HEK293 (cell line): ENCODE results near the gene KCNJ15.

Experiments used
- BCL11B ChIP-seq: fragments of 450-650 bp; formaldehyde crosslinking; IDR thresholded peaks from 2 replicates; pipeline ENCODE4 v1.5.1; 2016; ENCODE audit warnings: low read depth, missing biosample characterization, missing genetic modification characterization
- HOXA7 ChIP-seq: sonication (generic); formaldehyde crosslinking; IDR thresholded peaks from 2 replicates; pipeline ENCODE4 v1.8.1; 2022; ENCODE audit warnings: missing genetic modification reagents, borderline replicate concordance
- KLF1 ChIP-seq: fragments of 450-650 bp; formaldehyde crosslinking; IDR thresholded peaks from 2 replicates; pipeline ENCODE4 v1.5.1; 2016; ENCODE audit warnings: missing biosample characterization, missing genetic modification characterization
- PBX3 ChIP-seq: sonication (generic); formaldehyde crosslinking; IDR thresholded peaks from 2 replicates; pipeline ENCODE4 v1.8.1; 2022; ENCODE audit warnings: mild to moderate bottlenecking, moderate library complexity, missing genetic modification reagents
- PRDM6 ChIP-seq: fragments of 450-650 bp; formaldehyde crosslinking; IDR thresholded peaks from 2 replicates; pipeline ENCODE4 v1.5.1; 2017; ENCODE audit warnings: missing biosample characterization, missing genetic modification characterization
- RBAK ChIP-seq: fragments of 450-650 bp; formaldehyde crosslinking; IDR thresholded peaks from 2 replicates; pipeline ENCODE4 v1.5.1; 2016; ENCODE audit warnings: missing biosample characterization, missing genetic modification characterization
- ZNF148 ChIP-seq: fragments of 450-650 bp; formaldehyde crosslinking; IDR thresholded peaks from 2 replicates; pipeline ENCODE4 v1.5.0; 2017; ENCODE audit warnings: missing biosample characterization, missing genetic modification characterization, borderline replicate concordance
- ZNF169 ChIP-seq: fragments of 450-650 bp; formaldehyde crosslinking; IDR thresholded peaks from 2 replicates; pipeline ENCODE4 v1.5.1; 2016; ENCODE audit warnings: missing biosample characterization, missing genetic modification characterization
- ZNF19 ChIP-seq: fragments of 450-650 bp; formaldehyde crosslinking; IDR thresholded peaks from 2 replicates; pipeline ENCODE4; 2016; ENCODE audit warnings: missing biosample characterization, missing genetic modification characterization, low read depth
- ZNF311 ChIP-seq: fragments of 450-650 bp; formaldehyde crosslinking; IDR thresholded peaks from 2 replicates; pipeline ENCODE4 v1.5.1; 2017; ENCODE audit warnings: missing biosample characterization, missing genetic modification characterization, borderline replicate concordance
- ZNF513 ChIP-seq: fragments of 450-650 bp; IDR thresholded peaks from 2 replicates; pipeline ENCODE4 v1.5.1; 2018; ENCODE audit warnings: missing biosample characterization, missing genetic modification characterization
- ZNF544 ChIP-seq: fragments of 450-650 bp; formaldehyde crosslinking; IDR thresholded peaks from 2 replicates; pipeline ENCODE4 v1.5.0; 2017; ENCODE audit warnings: missing biosample characterization, missing genetic modification characterization
- TF ChIP-seq, protein P1 (sequence below): fragments of 450-650 bp; formaldehyde crosslinking; IDR thresholded peaks from 2 replicates; pipeline ENCODE4 v1.5.1; 2016; ENCODE audit warnings: missing biosample characterization, missing genetic modification characterization
- TF ChIP-seq, protein P2 (sequence below): fragments of 450-650 bp; formaldehyde crosslinking; IDR thresholded peaks from 2 replicates; pipeline ENCODE4 v1.5.1; 2016; ENCODE audit warnings: missing biosample characterization, missing genetic modification characterization
- TF ChIP-seq, protein P3 (sequence below): fragments of 450-650 bp; formaldehyde crosslinking; IDR thresholded peaks from 2 replicates; pipeline ENCODE4 v1.5.1; 2016; ENCODE audit warnings: missing biosample characterization, missing genetic modification characterization
- TF ChIP-seq, protein P4 (sequence below): fragments of 450-650 bp; formaldehyde crosslinking; IDR thresholded peaks from 2 replicates; pipeline ENCODE4 v1.5.1; 2016; ENCODE audit warnings: missing biosample characterization, missing genetic modification characterization

KCNJ15 gene

DNA sequence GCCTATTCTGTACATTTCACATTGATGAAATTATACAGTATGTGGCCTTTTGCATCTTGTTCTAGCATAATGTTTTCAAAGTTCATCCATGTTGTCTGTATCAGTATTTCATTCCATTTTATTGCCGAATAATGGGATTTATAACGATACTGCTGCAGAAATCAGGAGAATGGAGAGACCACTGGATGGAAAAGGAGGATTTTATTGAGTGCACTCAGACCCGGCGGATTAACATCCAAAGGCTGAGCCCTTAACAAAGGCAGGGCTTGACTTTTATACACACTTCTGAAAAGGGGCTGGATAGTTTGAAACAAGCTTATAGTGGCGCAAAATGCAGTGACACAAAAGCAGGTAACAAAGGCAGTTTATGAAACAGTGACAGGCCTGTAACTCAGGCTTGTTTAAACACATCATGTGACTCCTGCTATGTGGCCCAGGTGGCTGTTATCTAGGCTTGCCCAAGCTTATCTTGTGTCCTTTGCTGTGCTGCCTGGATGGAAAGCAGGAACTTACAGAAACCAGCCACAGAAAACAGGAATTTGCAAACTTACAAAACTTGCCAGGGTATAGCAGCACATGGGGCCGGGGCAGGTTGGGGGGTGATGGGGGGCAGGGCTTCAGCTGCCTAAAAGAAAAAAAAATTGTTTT lies 32.8 kb upstream of the KCNJ15 start (continued):
- TF ChIP-seq ZNF513 (tag by site-specific recombination) = 0 out of 2 replicates have a peak, but pooled peaks have one; percentile 38
- TF ChIP-seq, protein P1, sequence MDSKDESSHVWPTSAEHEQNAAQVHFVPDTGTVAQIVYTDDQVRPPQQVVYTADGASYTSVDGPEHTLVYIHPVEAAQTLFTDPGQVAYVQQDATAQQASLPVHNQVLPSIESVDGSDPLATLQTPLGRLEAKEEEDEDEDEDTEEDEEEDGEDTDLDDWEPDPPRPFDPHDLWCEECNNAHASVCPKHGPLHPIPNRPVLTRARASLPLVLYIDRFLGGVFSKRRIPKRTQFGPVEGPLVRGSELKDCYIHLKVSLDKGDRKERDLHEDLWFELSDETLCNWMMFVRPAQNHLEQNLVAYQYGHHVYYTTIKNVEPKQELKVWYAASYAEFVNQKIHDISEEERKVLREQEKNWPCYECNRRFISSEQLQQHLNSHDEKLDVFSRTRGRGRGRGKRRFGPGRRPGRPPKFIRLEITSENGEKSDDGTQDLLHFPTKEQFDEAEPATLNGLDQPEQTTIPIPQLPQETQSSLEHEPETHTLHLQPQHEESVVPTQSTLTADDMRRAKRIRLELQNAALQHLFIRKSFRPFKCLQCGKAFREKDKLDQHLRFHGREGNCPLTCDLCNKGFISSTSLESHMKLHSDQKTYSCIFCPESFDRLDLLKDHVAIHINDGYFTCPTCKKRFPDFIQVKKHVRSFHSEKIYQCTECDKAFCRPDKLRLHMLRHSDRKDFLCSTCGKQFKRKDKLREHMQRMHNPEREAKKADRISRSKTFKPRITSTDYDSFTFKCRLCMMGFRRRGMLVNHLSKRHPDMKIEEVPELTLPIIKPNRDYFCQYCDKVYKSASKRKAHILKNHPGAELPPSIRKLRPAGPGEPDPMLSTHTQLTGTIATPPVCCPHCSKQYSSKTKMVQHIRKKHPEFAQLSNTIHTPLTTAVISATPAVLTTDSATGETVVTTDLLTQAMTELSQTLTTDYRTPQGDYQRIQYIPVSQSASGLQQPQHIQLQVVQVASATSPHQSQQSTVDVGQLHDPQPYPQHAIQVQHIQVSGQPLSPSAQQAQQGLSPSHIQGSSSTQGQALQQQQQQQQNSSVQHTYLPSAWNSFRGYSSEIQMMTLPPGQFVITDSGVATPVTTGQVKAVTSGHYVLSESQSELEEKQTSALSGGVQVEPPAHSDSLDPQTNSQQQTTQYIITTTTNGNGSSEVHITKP (tag by site-specific recombination) = no peak
- peak; percentile 71; the same call in 1 of the 2 replicates for TF ChIP-seq ZNF311
- TF ChIP-seq BCL11B (tag by site-specific recombination) = no peak
- TF ChIP-seq PRDM6 = no peak
- TF ChIP-seq, protein P2, sequence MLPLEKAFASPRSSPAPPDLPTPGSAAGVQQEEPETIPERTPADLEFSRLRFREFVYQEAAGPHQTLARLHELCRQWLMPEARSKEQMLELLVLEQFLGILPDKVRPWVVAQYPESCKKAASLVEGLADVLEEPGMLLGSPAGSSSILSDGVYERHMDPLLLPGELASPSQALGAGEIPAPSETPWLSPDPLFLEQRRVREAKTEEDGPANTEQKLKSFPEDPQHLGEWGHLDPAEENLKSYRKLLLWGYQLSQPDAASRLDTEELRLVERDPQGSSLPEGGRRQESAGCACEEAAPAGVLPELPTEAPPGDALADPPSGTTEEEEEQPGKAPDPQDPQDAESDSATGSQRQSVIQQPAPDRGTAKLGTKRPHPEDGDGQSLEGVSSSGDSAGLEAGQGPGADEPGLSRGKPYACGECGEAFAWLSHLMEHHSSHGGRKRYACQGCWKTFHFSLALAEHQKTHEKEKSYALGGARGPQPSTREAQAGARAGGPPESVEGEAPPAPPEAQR (tag by site-specific recombination) = no peak
- peak; percentile 87 for TF ChIP-seq ZNF544 (tag by site-specific recombination)
- TF ChIP-seq RBAK = peak; percentile 86; the same call in 1 of the 2 replicates
- TF ChIP-seq ZNF19 (tag by site-specific recombination) = peak; percentile 71; the same call in 1 of the 2 replicates
- no peak for TF ChIP-seq KLF1 (tag by site-specific recombination)
- TF ChIP-seq, protein P3, sequence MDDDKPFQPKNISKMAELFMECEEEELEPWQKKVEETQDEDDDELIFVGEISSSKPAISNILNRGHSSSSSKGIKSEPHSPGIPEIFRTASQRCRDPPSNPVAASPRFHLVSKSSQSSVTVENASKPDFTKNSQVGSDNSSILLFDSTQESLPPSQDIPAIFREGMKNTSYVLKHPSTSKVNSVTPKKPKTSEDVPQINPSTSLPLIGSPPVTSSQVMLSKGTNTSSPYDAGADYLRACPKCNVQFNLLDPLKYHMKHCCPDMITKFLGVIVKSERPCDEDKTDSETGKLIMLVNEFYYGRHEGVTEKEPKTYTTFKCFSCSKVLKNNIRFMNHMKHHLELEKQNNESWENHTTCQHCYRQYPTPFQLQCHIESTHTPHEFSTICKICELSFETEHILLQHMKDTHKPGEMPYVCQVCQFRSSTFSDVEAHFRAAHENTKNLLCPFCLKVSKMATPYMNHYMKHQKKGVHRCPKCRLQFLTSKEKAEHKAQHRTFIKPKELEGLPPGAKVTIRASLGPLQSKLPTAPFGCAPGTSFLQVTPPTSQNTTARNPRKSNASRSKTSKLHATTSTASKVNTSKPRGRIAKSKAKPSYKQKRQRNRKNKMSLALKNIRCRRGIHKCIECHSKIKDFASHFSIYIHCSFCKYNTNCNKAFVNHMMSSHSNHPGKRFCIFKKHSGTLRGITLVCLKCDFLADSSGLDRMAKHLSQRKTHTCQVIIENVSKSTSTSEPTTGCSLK = no peak
- TF ChIP-seq, protein P4, sequence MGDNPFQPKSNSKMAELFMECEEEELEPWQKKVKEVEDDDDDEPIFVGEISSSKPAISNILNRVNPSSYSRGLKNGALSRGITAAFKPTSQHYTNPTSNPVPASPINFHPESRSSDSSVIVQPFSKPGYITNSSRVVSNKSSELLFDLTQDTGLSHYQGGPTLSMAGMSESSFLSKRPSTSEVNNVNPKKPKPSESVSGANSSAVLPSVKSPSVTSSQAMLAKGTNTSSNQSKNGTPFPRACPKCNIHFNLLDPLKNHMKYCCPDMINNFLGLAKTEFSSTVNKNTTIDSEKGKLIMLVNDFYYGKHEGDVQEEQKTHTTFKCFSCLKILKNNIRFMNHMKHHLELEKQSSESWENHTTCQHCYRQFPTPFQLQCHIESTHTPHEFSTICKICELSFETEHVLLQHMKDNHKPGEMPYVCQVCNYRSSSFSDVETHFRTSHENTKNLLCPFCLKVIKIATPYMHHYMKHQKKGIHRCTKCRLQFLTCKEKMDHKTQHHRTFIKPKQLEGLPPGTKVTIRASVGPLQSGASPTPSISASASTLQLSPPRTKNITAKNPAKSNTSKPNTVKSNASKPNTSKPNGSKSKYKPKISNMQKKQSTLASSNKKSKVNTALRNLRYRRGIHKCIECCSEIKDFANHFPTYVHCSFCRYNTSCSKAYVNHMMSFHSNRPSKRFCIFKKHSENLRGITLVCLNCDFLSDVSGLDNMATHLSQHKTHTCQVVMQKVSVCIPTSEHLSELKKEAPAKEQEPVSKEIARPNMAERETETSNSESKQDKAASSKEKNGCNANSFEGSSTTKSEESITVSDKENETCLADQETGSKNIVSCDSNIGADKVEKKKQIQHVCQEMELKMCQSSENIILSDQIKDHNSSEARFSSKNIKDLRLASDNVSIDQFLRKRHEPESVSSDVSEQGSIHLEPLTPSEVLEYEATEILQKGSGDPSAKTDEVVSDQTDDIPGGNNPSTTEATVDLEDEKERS = peak; percentile 98
- TF ChIP-seq PBX3 = no peak
- peak; percentile 97 for TF ChIP-seq ZNF169 (tag by site-specific recombination)
- TF ChIP-seq ZNF148 (tag by site-specific recombination) = 0 out of 2 replicates have a peak, but pooled peaks have one; percentile 56
- no peak for TF ChIP-seq HOXA7 (CRISPR knock-in tag)
